HCT116 (cell line): Measurements from ENCODE around the gene GRIN2C.

ENCODE experiments used
- POLR2A ChIP-seq: IDR thresholded peaks from 2 replicates; pipeline ENCODE4 v1.7.0; 2011; ENCODE audit warnings: borderline replicate concordance; ENCODE audit not compliant: insufficient read depth, insufficient read length; ENCODE audit errors: extremely low read depth
- POLR2AphosphoS5 ChIP-seq: IDR thresholded peaks from 2 replicates; pipeline ENCODE4 v1.6.1; 2011; ENCODE audit warnings: mild to moderate bottlenecking, low read depth, low read length, moderate library complexity
- RAD21 ChIP-seq: IDR thresholded peaks from 2 replicates; pipeline ENCODE4 v1.6.1; 2012; ENCODE audit warnings: low read depth, mild to moderate bottlenecking
- TF ChIP-seq, protein P1 (sequence below), 3 experiments: fragments of 200-600 bp in 1 of 3; sonication (generic) in 1 of 3; IDR thresholded peaks in 2 of 3; conservative IDR thresholded peaks in 1 of 3; 2 replicates each; pipeline ENCODE4 v1.5.1; 2012 to 2017; ENCODE audit warnings: low read depth in 2 of 3, low read length in 2 of 3, antibody characterized with exemption in 1 of 3, borderline replicate concordance in 1 of 3, control low read depth in 1 of 3, mild to moderate bottlenecking in 1 of 3, mixed read lengths in 1 of 3, mixed run types in 1 of 3, moderate library complexity in 1 of 3; ENCODE audit not compliant: insufficient read depth in 1 of 3
- TF ChIP-seq, protein P2 (sequence below): IDR thresholded peaks from 2 replicates; pipeline ENCODE4 v1.6.1; 2012

DNA sequence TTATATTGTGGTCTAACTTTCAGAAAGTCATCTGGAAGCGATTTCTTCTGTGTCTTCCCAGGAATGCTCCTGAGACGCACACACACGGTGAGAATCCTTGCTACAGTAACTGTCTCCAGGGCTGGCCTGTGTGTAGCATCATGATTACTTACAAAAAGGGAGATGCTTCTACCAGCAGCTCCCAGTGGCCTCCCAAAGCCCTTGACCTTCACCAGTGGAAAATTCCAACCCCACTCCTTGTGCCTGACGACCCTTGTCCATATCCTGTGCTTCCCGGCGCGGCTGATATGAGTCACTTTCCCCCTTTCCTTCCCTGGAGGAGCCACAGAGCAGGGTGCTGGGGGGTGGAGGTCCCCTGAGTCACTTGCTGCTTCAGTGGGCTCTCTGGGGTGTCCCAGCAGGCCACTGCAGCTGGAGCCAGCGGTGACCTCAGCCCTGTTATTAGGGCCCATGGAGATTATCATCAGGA lies 61.4 kb downstream of the GRIN2C start:
- TF ChIP-seq, protein P1, sequence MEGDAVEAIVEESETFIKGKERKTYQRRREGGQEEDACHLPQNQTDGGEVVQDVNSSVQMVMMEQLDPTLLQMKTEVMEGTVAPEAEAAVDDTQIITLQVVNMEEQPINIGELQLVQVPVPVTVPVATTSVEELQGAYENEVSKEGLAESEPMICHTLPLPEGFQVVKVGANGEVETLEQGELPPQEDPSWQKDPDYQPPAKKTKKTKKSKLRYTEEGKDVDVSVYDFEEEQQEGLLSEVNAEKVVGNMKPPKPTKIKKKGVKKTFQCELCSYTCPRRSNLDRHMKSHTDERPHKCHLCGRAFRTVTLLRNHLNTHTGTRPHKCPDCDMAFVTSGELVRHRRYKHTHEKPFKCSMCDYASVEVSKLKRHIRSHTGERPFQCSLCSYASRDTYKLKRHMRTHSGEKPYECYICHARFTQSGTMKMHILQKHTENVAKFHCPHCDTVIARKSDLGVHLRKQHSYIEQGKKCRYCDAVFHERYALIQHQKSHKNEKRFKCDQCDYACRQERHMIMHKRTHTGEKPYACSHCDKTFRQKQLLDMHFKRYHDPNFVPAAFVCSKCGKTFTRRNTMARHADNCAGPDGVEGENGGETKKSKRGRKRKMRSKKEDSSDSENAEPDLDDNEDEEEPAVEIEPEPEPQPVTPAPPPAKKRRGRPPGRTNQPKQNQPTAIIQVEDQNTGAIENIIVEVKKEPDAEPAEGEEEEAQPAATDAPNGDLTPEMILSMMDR (IDR thresholded peaks at IDR 0.05 in 2 of 3, conservative IDR thresholded peaks at IDR 0.05 in 1 of 3; ENCODE audit: borderline replicate concordance in 1 of 3, insufficient read depth in 1 of 3, low read depth in 2 of 3, low read length in 2 of 3), result no peak
- TF ChIP-seq POLR2A, result no peak
- TF ChIP-seq, protein P2, sequence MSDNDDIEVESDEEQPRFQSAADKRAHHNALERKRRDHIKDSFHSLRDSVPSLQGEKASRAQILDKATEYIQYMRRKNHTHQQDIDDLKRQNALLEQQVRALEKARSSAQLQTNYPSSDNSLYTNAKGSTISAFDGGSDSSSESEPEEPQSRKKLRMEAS, result no peak
- TF ChIP-seq POLR2AphosphoS5, result no peak
- TF ChIP-seq RAD21, result no peak
